Adipose tissue (tissue), 3 donors: ENCODE results near the gene TXNDC12. TPM values are rescaled to one million over a fixed set of nuclear protein-coding genes. Genes with fewer than 3 reads are reported as not detected.
"Not testable (repeated sequence)": the region's sequence is repeated elsewhere in the genome, so short reads cannot be mapped to it uniquely, and the experiment has no call there.

Experiments
- H3K27ac ChIP-seq: one replicate; pipeline ENCODE4 v1.5.1; 2013; ENCODE audit warnings: low read depth, low read length
- WGBS, 3 donors: extraction: QIAGEN DNeasy Blood & Tissue Kit; methylation state at CpG; one replicate each; pipeline ENCODE4 v1.1.7; 2013; 5-methylcytosine and 5-hydroxymethylcytosine counted together
- polyA plus RNA-seq, 3 donors: library from polyadenylated mRNA; stranded (reverse); fragments of 200-250 nt; gene quantifications; one replicate each; pipeline ENCODE4 v1.2.3, GENCODE V29; 2013
- donor health status: healthy with polysubstance abuse.
- donor health status: Bipolar disorder and iron deficiency.
- donor health status: healthy.

TXNDC12 gene
- polyA plus RNA-seq = 10 to 100 TPM; 23.4 to 27.6 (median 25.6) TPM

DNA sequence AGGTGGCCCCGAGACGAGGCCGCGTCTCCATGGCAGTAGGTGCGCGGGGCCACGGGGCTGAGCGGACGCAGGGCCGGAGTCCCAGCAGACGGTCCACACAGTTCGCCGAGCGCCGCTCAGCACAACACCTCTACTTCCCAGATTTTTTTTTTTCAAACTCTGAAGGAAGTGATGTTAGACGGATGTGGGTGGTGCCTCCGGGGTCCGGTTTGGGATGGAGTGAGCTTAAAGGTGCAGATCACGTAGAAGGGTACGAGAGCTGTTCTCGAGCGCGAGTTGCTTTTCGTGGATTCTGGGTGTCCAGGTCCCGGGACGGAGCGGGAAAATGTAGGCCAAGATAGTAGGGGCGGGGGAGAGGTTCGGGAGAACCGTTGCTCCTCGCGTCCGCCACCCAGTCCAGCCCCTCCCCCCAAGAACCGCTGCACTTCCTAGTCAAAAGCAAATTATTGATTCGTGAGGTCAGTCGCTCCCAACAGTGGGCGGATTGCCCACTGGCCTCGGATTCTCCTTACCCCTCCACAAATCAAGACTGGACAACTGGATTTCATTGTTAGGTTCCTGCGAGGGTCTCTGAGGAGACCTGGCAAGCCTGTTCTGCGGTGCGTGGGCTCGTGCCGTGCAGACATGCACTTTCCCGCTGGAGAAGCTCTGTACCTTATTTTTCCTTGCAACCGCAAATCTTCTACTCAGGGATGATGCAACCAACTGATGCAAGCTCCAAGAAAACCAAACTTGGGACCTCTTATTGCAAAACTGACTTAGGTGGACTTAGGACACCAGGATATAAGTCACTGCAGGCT is at the start of gene TXNDC12:
Gene TXNDC12, minus strand, starts transcription at position 126 of the 800 bp plus-strand sequence. Its CDS starts 95 bp downstream, at position 31.
- 0% methylated on average over 41 to 45 of the region's 45 CpGs for WGBS, 3 donors

DNA sequence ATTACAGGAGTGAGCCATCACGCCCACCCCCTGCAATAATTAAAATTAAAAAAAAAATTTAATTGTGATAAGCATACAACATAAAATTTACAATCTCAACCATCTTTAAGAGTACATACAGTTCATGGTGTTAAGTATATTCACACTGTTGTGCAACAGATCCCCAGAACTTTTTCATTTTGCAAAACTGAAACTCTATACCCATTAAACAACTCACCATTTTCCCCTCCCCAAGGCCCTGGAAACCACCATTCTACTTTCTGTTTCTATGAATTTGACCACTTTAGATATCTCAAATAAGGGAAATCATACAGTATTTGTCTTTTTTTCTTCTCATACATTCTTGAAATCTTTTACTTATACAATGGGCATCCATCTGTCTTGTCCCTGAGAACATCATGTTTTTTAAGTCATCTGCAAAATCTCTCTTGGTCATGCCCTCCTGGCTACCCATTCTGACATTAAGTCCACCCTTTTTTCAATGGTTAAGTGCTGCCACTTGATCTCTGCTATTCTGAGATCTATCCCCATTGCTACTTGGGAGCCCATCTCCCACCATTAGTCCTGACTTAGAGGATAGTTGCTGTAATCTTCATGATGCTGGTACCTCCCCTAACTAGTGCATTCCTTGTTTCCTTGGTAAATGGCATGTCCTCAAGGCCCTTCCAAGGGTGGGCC is 47.5 kb upstream of the TXNDC12 start:
- H3K27ac ChIP-seq = no peak overlapping the region
- 92 to 100% (median 96%) methylated on average over 1 of the region's 1 CpG for WGBS, 3 donors

More for the DNA sequence above, at the start of gene TXNDC12:
- H3K27ac ChIP-seq = no peak within 1 kb of the TSS

DNA sequence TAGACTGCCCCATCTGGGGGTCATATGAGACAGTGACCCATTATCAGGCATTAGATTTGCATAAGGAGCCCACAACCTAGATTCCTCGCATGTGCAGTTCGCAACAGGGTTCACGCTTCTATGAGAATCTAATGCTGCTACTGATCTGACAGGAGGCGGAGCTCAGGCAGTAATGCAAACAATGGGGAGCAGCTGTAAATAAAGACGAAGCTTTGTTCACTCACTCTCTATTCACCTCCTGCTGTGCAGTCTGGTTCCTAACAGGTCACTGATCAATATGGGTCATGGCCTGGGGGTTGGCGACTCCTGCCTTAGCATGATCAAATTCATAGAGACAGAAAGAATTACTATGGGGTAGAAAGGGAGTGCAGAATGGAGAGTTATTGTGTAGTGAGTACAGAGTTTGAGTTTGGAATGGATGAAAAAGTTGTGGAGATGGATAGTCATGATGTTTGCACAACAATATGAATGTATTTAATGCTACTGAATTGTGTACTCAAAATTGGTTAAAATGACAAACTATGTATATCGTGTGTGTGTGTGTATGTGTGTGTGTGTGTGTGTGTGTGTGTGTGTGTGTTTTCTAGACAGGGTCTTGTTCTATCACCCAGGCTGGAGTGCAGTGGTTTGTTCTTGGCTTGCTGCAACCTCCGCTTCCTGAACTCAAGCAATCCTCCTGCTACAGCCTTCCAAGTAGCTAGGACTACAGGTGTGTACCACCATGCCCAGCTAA is 43.3 kb upstream of the TXNDC12 start:
- no peak overlapping the region for H3K27ac ChIP-seq
- 38 to 70% (median 67%) methylated on average over 8 of the region's 8 CpGs for WGBS, 3 donors

DNA sequence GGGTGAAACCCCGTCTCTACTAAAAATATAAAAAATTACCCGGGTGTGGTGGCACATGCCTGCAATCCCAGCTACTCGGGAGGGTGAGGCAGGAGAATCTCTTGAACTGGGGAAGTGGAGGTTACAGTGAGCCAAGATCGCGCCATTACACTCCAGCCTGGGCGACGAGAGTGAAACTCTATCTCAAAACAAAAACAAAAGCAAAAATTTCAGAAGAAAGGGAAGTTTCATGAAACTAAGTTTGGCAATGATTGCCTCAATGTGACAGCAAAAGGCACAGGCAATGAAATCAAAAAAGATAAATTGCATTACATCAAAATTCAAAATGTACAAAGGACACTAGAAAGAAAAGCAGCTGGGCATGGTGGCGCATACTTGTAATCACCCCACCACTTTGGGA is 41.2 kb upstream of the TXNDC12 start:
- WGBS, 3 donors = 65 to 79% (median 67%) methylated on average over 8 of the region's 8 CpGs
- H3K27ac ChIP-seq = no peak overlapping the region

DNA sequence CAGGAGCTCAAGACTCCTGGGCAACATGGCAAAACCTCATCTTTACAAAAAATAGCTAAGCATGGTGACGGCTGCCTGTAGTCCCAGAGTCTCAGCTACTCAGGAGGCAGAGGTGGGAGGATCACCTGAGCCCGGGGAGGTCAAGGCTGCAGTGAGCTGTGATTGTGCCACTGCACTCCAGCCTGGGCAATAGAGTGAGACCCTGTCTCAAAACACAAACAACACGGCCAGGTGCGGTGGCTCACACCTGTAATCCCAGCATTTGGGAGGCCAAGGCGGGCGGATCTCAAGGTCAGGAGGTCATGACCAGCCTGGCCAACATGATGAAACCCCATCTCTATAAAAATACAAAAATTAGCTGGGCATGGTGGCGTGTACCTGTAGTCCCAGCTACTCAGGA is 39.3 kb upstream of the TXNDC12 start:
- not testable (repeated sequence) for H3K27ac ChIP-seq
- WGBS, 3 donors = 84 to 94% (median 89%) methylated on average over 7 of the region's 7 CpGs

GRCh38 chr1:52087892-52088291 is 32.9 kb upstream of the TXNDC12 start:
- H3K27ac ChIP-seq = not testable (repeated sequence)

- WGBS, 3 donors = 51 to 79% (median 77%) methylated on average over 3 of the region's 3 CpGs
- H3K27ac ChIP-seq = no peak overlapping the region
Observed at GRCh38 chr1:52080014-52080415, 25.0 kb upstream of the TXNDC12 start.

DNA sequence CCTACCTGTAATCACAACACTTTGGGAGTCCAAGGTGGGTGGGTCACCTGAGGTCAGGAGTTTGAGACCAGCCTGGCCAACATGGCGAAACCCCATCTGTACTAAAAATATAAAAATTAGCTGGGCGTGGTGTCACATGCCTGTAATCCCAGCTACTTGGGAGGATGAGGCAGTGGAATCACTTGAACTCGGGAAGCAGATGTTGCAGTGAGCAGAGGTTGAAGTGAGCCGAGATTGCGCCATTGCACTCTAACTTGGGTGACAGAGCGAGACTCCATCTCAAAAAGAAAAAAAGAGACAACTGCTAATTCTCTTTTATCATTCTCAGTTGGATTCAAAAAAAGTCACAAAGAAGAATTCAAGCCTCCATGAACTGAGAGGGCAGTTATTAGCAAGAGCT is 22.3 kb upstream of the TXNDC12 start:
- H3K27ac ChIP-seq = not testable (repeated sequence)
- 84 to 95% (median 86%) methylated on average over 6 of the region's 6 CpGs for WGBS, 3 donors

DNA sequence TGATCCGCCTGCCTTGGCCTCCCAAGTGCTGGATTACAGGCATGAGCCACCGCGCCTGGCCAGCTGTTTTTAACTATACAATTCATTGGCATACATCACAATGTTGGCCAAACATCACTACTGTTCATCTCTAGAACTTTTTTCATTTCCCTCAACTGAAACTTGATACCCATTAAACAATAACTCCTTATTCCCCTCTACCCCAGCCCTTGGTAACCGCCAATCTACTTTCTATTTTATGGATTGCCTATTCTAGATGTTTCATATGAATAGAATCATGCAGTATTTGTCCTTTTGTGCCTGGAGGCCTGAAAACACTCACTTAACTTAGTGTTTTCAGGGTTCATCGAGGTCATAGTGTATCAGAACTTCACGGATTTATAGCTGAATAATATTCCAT is 17.3 kb upstream of the TXNDC12 start:
- WGBS, 3 donors = 81 to 94% (median 82%) methylated on average over 6 of the region's 6 CpGs
- H3K27ac ChIP-seq = no peak overlapping the region

- no peak overlapping the region for H3K27ac ChIP-seq
- 41 to 95% (median 93%) methylated on average over 4 of the region's 4 CpGs for WGBS, 3 donors
Observed at GRCh38 chr1:52070704-52071103, 15.7 kb upstream of the TXNDC12 start.

DNA sequence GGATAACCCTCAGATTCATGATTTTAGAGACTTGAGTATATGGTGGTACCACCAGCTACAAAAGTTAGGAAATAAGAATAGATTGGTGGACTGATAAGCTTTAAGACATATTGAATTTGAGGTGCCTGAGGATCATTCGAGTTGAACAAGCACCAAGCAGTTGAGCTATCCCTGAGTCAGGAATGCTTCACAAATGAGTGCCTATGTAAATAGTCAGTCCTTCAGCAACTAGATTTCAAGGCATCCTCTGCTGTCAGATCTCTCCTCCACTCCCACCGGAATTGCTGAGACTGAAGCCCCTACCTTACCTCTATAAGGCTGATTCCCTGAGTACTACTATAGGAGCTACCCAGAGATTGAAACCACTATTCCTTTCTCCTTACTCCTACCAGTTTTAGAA is 8.2 kb upstream of the TXNDC12 start:
- no peak overlapping the region for H3K27ac ChIP-seq
- 89 to 95% (median 93%) methylated on average over 2 of the region's 2 CpGs for WGBS, 3 donors

- no peak overlapping the region for H3K27ac ChIP-seq
- WGBS, 3 donors = 96 to 99% (median 96%) methylated on average over 4 of the region's 4 CpGs
Observed at GRCh38 chr1:52060822-52061221, 5.8 kb upstream of the TXNDC12 start.

DNA sequence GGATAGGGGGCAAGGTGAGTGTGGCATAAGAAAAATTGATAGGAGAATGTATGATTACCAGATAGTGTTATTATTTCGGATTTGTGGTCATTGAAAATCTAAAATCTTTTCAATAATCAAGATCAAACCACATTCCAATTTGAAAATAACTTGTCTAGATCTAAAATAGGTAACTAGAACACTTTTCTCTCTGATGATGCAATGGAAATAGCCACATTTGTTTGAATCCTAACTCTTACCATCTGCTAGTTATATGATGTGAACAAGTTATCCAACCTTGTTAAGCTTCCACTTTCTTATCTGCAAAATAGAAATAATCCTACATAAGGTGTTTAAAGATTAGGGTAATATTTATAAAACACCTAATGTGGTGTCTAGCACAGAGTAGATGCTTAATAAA is 4.9 kb upstream of the TXNDC12 start:
- H3K27ac ChIP-seq = no peak overlapping the region
- 87 to 97% (median 95%) methylated on average over 1 of the region's 1 CpG for WGBS, 3 donors

DNA sequence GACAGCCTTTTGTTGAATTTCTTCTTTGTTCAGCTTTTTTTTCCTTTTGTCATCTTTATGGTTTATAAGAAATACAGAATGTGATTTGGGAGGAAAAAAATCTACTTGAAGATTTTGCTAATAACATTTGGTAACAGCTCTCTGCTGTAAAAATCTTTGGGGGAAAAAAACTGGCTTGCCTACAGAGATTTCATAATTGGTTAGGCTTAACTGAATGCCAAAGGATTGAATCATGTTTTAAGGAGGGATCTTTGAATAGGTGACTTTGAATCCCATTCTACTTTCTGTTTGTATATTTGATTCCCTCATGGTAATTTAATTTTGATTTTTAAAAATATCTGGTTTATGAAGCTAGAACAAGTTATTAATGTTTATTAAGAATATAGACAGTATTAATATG is 4.3 kb upstream of the TXNDC12 start:
- H3K27ac ChIP-seq = no peak overlapping the region

- no peak overlapping the region for H3K27ac ChIP-seq
- 61 to 86% (median 62%) methylated on average over 1 of the region's 1 CpG for WGBS, 3 donors
Observed at GRCh38 chr1:52057876-52058415, 3.0 kb upstream of the TXNDC12 start.

DNA sequence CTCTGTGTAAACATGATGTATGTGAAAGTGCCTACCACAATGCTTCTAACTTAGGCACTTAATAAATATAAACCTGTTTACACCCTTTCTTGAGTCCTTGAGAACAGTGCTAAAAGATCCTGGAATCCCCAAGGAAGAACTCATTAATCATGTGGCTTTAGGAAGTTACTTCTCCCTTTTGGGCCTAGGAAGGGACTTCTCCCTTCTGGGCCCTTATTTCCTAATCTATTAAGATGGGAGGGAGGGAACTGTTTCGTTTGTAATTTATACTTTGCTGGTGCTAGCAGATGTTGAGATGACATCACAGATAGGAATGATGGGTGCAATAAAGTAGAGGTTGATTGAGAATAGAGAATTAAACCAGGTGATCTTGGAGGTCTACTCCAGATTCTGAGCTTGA is 2.3 kb upstream of the TXNDC12 start:
- WGBS, 3 donors = 0 to 4% (median 4%) methylated on average over 1 of the region's 1 CpG
- H3K27ac ChIP-seq = no peak overlapping the region

- WGBS, 3 donors = 0 to 1% (median 1%) methylated on average over 4 of the region's 4 CpGs
Observed at GRCh38 chr1:52056937-52057231, 1.9 kb upstream of the TXNDC12 start.

DNA sequence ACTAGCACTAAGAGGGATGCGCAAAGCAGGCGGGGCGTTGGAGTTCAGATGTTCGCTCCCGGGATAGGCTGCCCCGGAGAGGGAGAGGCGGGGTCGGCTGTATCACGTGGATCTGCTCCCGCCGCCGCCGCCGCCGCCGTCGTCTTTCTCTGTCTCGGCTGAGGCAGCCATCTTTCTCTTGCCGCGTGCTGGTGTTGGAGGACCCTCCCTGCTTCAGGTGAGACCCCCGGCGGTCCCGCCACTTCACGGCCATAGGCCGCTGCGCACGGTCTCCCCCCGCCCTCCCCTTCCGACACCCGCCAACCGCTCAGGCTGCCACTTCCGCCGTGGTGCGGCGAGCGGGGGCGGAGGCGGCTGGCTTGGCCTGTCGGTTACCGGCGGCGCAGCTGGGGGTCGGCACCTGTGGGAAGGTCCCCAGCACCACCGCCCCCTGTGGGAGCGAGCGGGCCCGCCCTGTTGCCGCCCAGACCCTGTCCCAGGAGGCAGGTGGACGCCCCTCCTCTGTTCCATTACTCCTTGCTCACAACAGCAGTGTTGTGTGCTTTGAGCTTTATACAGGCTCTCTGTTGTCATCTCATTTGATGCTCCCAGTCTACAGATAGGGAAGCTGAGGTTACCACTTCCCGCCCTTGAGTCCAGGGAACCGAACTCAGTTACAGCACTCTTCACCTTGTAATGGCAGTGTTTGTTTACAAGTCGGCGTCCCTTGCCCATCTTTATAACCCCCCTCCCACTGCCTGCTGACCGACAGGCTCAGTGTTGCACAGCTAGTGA is 1.4 kb upstream of the TXNDC12 start, which contains the start of gene BTF3L4:
Gene BTF3L4, plus strand, starts transcription at position 133 of the 774 bp plus-strand sequence. CDS start 3,553 bp downstream, outside the sequence.
- WGBS, 3 donors = 0 to 1% (median 0%) methylated on average over 44 to 54 of the region's 54 CpGs

More at GRCh38 chr1:52056937-52057231, 1.9 kb upstream of the TXNDC12 start:
- no peak overlapping the region for H3K27ac ChIP-seq

DNA sequence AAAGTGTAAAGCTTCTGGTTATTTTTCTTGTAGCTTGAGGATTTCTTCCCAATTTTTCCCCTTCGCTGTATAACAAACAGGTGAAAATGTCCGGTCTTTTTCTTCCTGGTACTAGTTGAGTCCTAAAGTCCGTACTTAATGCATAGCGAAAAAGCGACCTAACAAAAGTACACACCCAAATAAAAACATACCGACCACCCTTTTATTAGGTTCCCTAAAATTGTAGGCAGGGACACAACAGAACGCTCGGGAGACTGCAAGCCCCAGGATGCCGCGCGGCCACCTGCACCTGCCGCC is 823 bp upstream of the TXNDC12 start:
- WGBS, 3 donors = 0% methylated on average over 12 of the region's 12 CpGs
- no peak overlapping the region for H3K27ac ChIP-seq

More for the DNA sequence above, 1.4 kb upstream of the TXNDC12 start, which contains the start of gene BTF3L4:
- peak within 1 kb of the TSS; percentile 41 for H3K27ac ChIP-seq
